OCI-LY1 (cell line): Measurements from ENCODE around the gene PRDM8.

Experiments
- H2AFZ ChIP-seq: fragments of 200-600 bp; sonication (generic), shearing (Covaris generic); 2 replicates; pipeline ENCODE4 v1.6.0; 2014; ENCODE audit warnings: antibody characterized with exemption, mild to moderate bottlenecking, low read length
- H3F3A ChIP-seq: fragments of 200-600 bp; sonication (generic), shearing (Covaris generic); 2 replicates; pipeline ENCODE4 v1.6.0; 2014; ENCODE audit warnings: mild to moderate bottlenecking, antibody characterized with exemption, low read length, moderate library complexity; ENCODE audit not compliant: insufficient read depth
- H3K27ac ChIP-seq: fragments of 200-600 bp; sonication (generic); 2 replicates; pipeline ENCODE4 v1.5.1; 2014; ENCODE audit warnings: low read length, mixed run types, mild to moderate bottlenecking, low read depth; ENCODE audit not compliant: poor library complexity, severe bottlenecking
- H3K27me3 ChIP-seq: fragments of 200-600 bp; sonication (generic); 2 replicates; pipeline ENCODE4 v1.6.0; 2014; ENCODE audit warnings: antibody characterized with exemption, mild to moderate bottlenecking, low read length, moderate library complexity; ENCODE audit not compliant: insufficient read depth
- H3K36me3 ChIP-seq: fragments of 200-600 bp; sonication (generic); 2 replicates; pipeline ENCODE4 v1.6.1; 2014; ENCODE audit warnings: mild to moderate bottlenecking, antibody characterized with exemption, low read length, moderate library complexity, mixed read lengths; ENCODE audit not compliant: insufficient read depth
- H3K4me1 ChIP-seq: fragments of 200-600 bp; sonication (generic); 2 replicates; pipeline ENCODE4 v1.5.1; 2014; ENCODE audit warnings: mild to moderate bottlenecking, low read length, moderate library complexity; ENCODE audit not compliant: insufficient read depth, severe bottlenecking
- H3K4me2 ChIP-seq: fragments of 200-600 bp; sonication (generic), shearing (Covaris generic); 2 replicates; pipeline ENCODE4 v1.6.1; 2014; ENCODE audit warnings: low read length
- H3K4me3 ChIP-seq: fragments of 200-600 bp; sonication (generic); 2 replicates; pipeline ENCODE4 v1.5.1; 2014; ENCODE audit warnings: low read length, low read depth, mild to moderate bottlenecking, mixed read lengths; ENCODE audit not compliant: poor library complexity, severe bottlenecking
- H3K79me2 ChIP-seq: fragments of 200-600 bp; shearing (Covaris generic); 2 replicates; pipeline ENCODE4 v1.6.1; 2016; ENCODE audit warnings: mixed run types, low read length, mixed read lengths; ENCODE audit not compliant: insufficient read depth
- H3K9ac ChIP-seq: fragments of 200-600 bp; sonication (generic), shearing (Covaris generic); 2 replicates; pipeline ENCODE4 v1.6.1; 2014; ENCODE audit warnings: mild to moderate bottlenecking, low read length, mixed read lengths
- H3K9me2 ChIP-seq: fragments of 200-600 bp; sonication (generic), shearing (Covaris generic); 2 replicates; pipeline ENCODE4 v1.6.1; 2014; ENCODE audit warnings: low read depth, mild to moderate bottlenecking, low read length, mixed read lengths
- H3K9me3 ChIP-seq: fragments of 200-600 bp; shearing (Covaris generic); 2 replicates; pipeline ENCODE4 v1.6.1; 2014; ENCODE audit warnings: low read length, mixed read lengths
- H4K20me1 ChIP-seq: fragments of 200-600 bp; sonication (generic), shearing (Covaris generic); 2 replicates; pipeline ENCODE4 v1.6.0; 2016; ENCODE audit warnings: mild to moderate bottlenecking, low read length; ENCODE audit not compliant: insufficient read depth
- CTCF ChIP-seq: fragments of 200-600 bp; sonication (generic), shearing (Covaris generic); IDR thresholded peaks from 2 replicates; pipeline ENCODE4 v1.5.1; 2017; ENCODE audit warnings: mild to moderate bottlenecking, antibody characterized with exemption, low read length, moderate library complexity, mixed read lengths
- EZH2 ChIP-seq: fragments of 200-600 bp; sonication (generic), shearing (Covaris generic); IDR thresholded peaks from 2 replicates; pipeline ENCODE4 v1.8.0; 2017; ENCODE audit warnings: borderline replicate concordance, mixed run types, mild to moderate bottlenecking, antibody characterized with exemption, low read length, moderate library complexity, mixed read lengths

PRDM8 gene

GRCh38 chr4:80206521-80207171 is 9.3 kb downstream of the PRDM8 start:
- Histone ChIP-seq H3K4me2 (no peak overlapping the region), H3K36me3 (no peaks in the 10 kb centered on the region), H3K4me1 (peaks cover 16% of the 10 kb centered on the region), H3K79me2 (no peaks in the 10 kb centered on the region), H2AFZ (no peak overlapping the region), H3K9me2 (no peaks in the 10 kb centered on the region), H3K27me3 (no peaks in the 10 kb centered on the region), H3F3A (no peaks in the 10 kb centered on the region), H3K27ac (no peak overlapping the region), H3K9ac (no peak overlapping the region), H3K4me3 (no peak overlapping the region), H4K20me1 (no peaks in the 10 kb centered on the region), H3K9me3 (no peaks in the 10 kb centered on the region)
- TF ChIP-seq CTCF (no peak), EZH2 (no peak)

- H3K27ac ChIP-seq, result no peak overlapping the region
- TF ChIP-seq CTCF (no peak), EZH2 (no peak)
- H3K79me2 ChIP-seq, result no peaks in the 10 kb centered on the region
- H3K9ac ChIP-seq, result no peak overlapping the region
- no peak overlapping the region for H3K4me3 ChIP-seq
- H3K36me3 ChIP-seq, result no peaks in the 10 kb centered on the region
- H3K4me1 ChIP-seq, result peaks cover 11% of the 10 kb centered on the region
- H3K9me3 ChIP-seq, result no peaks in the 10 kb centered on the region
- no peaks in the 10 kb centered on the region for H4K20me1 ChIP-seq
- no peak overlapping the region for H3K4me2 ChIP-seq
- H3K27me3 ChIP-seq, result no peaks in the 10 kb centered on the region
- no peak overlapping the region for H2AFZ ChIP-seq
- H3K9me2 ChIP-seq, result no peaks in the 10 kb centered on the region
- H3F3A ChIP-seq, result no peaks in the 10 kb centered on the region
Measured at GRCh38 chr4:80207172-80207583, 9.9 kb downstream of the PRDM8 start.

GRCh38 chr4:80207664-80208063 is 10.4 kb downstream of the PRDM8 start:
- no peak for TF ChIP-seq EZH2
- TF ChIP-seq CTCF, result no peak
- Histone ChIP-seq H3K27me3 (no peaks in the 10 kb centered on the region), H3K9me2 (no peaks in the 10 kb centered on the region), H3K4me2 (no peak overlapping the region), H3K79me2 (no peaks in the 10 kb centered on the region), H2AFZ (no peak overlapping the region), H3K9me3 (no peaks in the 10 kb centered on the region), H3K4me3 (no peak overlapping the region), H3K27ac (no peak overlapping the region), H3K36me3 (no peaks in the 10 kb centered on the region), H3K9ac (no peak overlapping the region), H4K20me1 (no peaks in the 10 kb centered on the region), H3F3A (no peaks in the 10 kb centered on the region), H3K4me1 (peaks cover 7% of the 10 kb centered on the region)
